Psoas muscle (tissue), 8 donors: ENCODE measurements around the gene NT5DC4. TPM values are rescaled to one million over a fixed set of nuclear protein-coding genes. Genes with fewer than 3 reads are reported as not detected.

Experiments
- ATAC-seq, 4 donors: fragments of 200-7000 bp; cut with Tn5 transposase; one replicate each; pipeline ENCODE4 v1.9.1; 2020; ENCODE audit warnings: moderate library complexity in 3 of 4, mild to moderate bottlenecking in 2 of 4
- DNase-seq, 2 donors: peaks; one replicate each; pipeline ENCODE4 v3.0.0-alpha.2; 2020
- H3K27ac ChIP-seq: fragments of 200-600 bp; one replicate; pipeline ENCODE4 v1.8.0; 2022
- H3K27me3 ChIP-seq, 3 donors: fragments of 200-600 bp in 1 of 3; one replicate each; pipeline versions ENCODE4 v1.6.1 to v1.8.0; 2013 to 2022; ENCODE audit warnings: low read length in 2 of 3, mild to moderate bottlenecking in 2 of 3, moderate library complexity in 1 of 3; ENCODE audit not compliant: insufficient read depth in 3 of 3
- H3K36me3 ChIP-seq, 2 donors: fragments of 200-600 bp in 1 of 2; one replicate each; pipeline versions ENCODE4 v1.6.1 to v1.8.0; 2013 to 2022; ENCODE audit warnings: low read depth in 1 of 2, mild to moderate bottlenecking in 1 of 2, moderate library complexity in 1 of 2; ENCODE audit not compliant: insufficient read depth in 1 of 2
- H3K4me1 ChIP-seq: fragments of 200-600 bp; one replicate; pipeline ENCODE4 v1.8.0; 2022
- H3K4me3 ChIP-seq: fragments of 200-600 bp; one replicate; pipeline ENCODE4 v1.8.0; 2022; ENCODE audit warnings: mild to moderate bottlenecking
- H3K9me3 ChIP-seq: fragments of 200-600 bp; one replicate; pipeline ENCODE4 v1.8.0; 2022
- CTCF ChIP-seq: fragments of 200-600 bp; IDR thresholded peaks from one replicate; pipeline ENCODE4 v1.8.0; 2022; ENCODE audit warnings: antibody characterized with exemption
- WGBS, 3 donors: extraction: QIAGEN DNeasy Blood & Tissue Kit; methylation state at CpG; one replicate each; pipeline versions ENCODE4 v1.1.6 to v1.1.7; 2013; 5-methylcytosine and 5-hydroxymethylcytosine counted together
- intact Hi-C, 2 donors: fragments of 100-400 bp; cut with DNase I; formaldehyde crosslinking; loops; one replicate each; pipeline versions ENCODE4 v1.11.0 to v1.14.2; 2022
- polyA plus RNA-seq, 3 donors: library from polyadenylated mRNA; stranded (reverse); fragments of 200-250 nt; gene quantifications; one replicate each; pipeline ENCODE4 v1.2.3, GENCODE V29; 2013
- total RNA-seq, 4 donors: library from RNA; stranded (reverse); fragmentation: NEBNext Ultra II Directional in 2 of 4; extraction: Animal tissue kit (Norgen Biotek cat#: 25700) in 2 of 4; gene quantifications; one replicate each; pipeline versions ENCODE4 v1.2.1 to v1.2.4, GENCODE V29; 2021 to 2023
- donor health status: healthy with polysubstance abuse.
- donor health status: DM: no; HTN: no; CAD: no; lungs with moderate emphysema.
- donor health status: Bipolar disorder and iron deficiency.
- donor health status: healthy.
- donor health status: DM: yes; HTN: yes; CAD: no.
- donor health status: DM: no; HTN: no; CAD: no.
- donor health status: DM: no; HTN: no; CAD: no.
- donor health status: DM: yes; HTN: yes; CAD: no.

Gene NT5DC4
- total and polyA plus RNA-seq, 7 donors: not detected

GRCh38 chr2:112680666-112681101 lies 40.1 kb upstream of the NT5DC4 start:
- intact Hi-C loops: loop anchor here in 1 of 2 donors (5.0 kb wide), 1 partner anchor 38 kb away; no protein-coding TSS in a partner anchor
- Histone ChIP-seq H3K4me3 (peak overlapping the region; percentile 42), H3K4me1 (peaks cover 25% of the 10 kb centered on the region), H3K27ac (peak overlapping the region; percentile 66), H3K27me3 (no peaks in the 10 kb centered on the region), H3K9me3 (peaks cover 3% of the 10 kb centered on the region), H3K36me3 (no peaks in the 10 kb centered on the region)
- no peak for DNase-seq
- ATAC-seq: peak in 2 of 4 donors; percentile 42 to 48
- 24 to 42% (median 25%) methylated on average over 5 of the region's 5 CpGs for WGBS, 3 donors
- no peak for TF ChIP-seq CTCF

- TF ChIP-seq CTCF: no peak
- Histone ChIP-seq H3K27ac (no peak overlapping the region), H3K4me1 (peaks cover 25% of the 10 kb centered on the region), H3K4me3 (no peak overlapping the region), H3K36me3 (no peaks in the 10 kb centered on the region), H3K27me3 (no peaks in the 10 kb centered on the region), H3K9me3 (peaks cover 3% of the 10 kb centered on the region)
- DNase-seq (no peak), ATAC-seq (no peak)
- intact Hi-C loops: loop anchor here in 1 of 2 donors (5.0 kb wide), 1 partner anchor 40 kb away; no protein-coding TSS in a partner anchor
- 72 to 81% (median 73%) methylated on average over 7 of the region's 7 CpGs for WGBS, 3 donors
These were observed 38.7 kb upstream of the NT5DC4 start for GRCh38 chr2:112682101-112682500.

DNA sequence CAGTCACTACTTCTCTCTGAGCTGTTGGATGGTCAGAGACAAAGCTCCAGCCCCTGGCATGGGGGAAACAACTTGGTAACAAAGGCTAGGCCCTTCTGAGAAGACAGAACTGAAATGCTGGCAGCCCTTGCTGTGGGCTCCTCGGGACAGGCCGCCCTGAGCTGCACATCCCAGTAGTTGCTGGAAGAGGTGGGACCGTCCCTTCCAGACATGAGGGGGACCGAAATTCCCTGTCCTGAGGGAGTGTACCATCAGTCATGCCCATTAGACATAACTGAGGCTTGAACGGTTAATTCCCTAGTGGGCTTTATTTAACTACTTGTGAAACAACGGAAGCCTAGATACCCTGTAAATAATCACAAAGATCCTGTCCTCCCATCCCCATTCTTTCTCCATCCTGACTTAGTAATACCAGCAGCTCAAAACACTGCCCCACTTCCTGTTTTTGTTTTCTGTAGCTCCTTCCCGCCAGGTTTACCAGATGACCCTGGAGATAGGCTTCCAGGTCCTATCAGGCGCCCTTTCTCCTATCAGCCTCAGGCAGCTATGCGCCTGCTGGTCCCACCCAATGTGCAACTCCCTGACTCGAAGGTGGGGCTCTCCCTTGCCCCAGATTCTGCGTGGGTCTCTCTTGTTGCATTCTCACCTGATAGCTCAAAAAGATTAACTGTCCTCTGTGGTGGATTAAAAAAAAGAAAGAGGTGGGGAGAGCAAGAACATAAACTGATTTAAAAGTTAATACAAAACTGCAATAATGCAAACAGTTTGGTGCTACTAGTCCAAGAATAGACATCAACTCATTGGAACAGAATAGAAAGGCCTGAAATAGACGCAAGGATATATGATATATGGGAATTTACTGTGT lies 37.0 kb upstream of the NT5DC4 start:
- peaks cover 3% of the 10 kb centered on the region for H3K9me3 ChIP-seq
- ATAC-seq (no peak), DNase-seq (no peak)
- intact Hi-C loops: loop anchor here in 1 of 2 donors (5.0 kb wide), 1 partner anchor 41 kb away; no protein-coding TSS in a partner anchor
- H3K4me1 ChIP-seq: peaks cover 25% of the 10 kb centered on the region
- TF ChIP-seq CTCF: no peak
- H3K36me3 ChIP-seq: no peaks in the 10 kb centered on the region
- no peak overlapping the region for H3K4me3 ChIP-seq
- H3K27me3 ChIP-seq: no peaks in the 10 kb centered on the region
- H3K27ac ChIP-seq: no peak overlapping the region
- 69 to 77% (median 71%) methylated on average over 12 of the region's 12 CpGs for WGBS, 3 donors

GRCh38 chr2:112684415-112684775 lies 36.4 kb upstream of the NT5DC4 start:
- TF ChIP-seq CTCF: no peak
- 37 to 57% (median 46%) methylated on average over 3 of the region's 3 CpGs for WGBS, 3 donors
- H3K27me3 ChIP-seq: no peaks in the 10 kb centered on the region
- ATAC-seq (no peak), DNase-seq (no peak)
- no peak overlapping the region for H3K4me3 ChIP-seq
- no peaks in the 10 kb centered on the region for H3K36me3 ChIP-seq
- H3K4me1 ChIP-seq: peaks cover 22% of the 10 kb centered on the region
- H3K27ac ChIP-seq: no peak overlapping the region
- intact Hi-C loops: loop anchor here in 1 of 2 donors (5.0 kb wide), 1 partner anchor 42 kb away; no protein-coding TSS in a partner anchor
- peaks cover 3% of the 10 kb centered on the region for H3K9me3 ChIP-seq
